GM21576 (cell line): ENCODE data around the gene CLEC3B.

ENCODE experiments used
- ATAC-seq: cut with Tn5 transposase; IDR thresholded peaks from one replicate; pipeline ENCODE4 v1.9.1; 2021; ENCODE audit warnings: mild to moderate bottlenecking, moderate library complexity; ENCODE audit not compliant: unreplicated experiment

Gene CLEC3B

DNA sequence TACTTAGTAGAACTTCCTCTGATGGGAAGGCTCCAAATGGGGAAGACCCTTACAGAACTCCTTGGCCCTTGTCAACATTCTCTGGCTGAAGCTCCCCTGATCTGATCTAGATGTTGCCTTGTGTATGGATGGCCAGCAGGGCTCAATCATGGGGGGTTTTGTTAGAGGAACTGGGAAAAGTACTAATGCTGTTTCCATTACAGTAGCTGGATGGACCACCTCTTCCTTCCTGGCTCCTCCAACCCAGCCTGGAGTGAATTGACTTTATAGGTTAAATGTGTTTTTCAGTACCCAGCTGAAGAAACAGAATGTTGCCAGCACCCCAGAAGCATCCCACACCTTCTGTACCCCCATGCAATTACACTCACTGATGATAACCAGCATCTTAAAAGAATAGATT lies 22.7 kb upstream of the CLEC3B start:
- ATAC-seq = no peak

DNA sequence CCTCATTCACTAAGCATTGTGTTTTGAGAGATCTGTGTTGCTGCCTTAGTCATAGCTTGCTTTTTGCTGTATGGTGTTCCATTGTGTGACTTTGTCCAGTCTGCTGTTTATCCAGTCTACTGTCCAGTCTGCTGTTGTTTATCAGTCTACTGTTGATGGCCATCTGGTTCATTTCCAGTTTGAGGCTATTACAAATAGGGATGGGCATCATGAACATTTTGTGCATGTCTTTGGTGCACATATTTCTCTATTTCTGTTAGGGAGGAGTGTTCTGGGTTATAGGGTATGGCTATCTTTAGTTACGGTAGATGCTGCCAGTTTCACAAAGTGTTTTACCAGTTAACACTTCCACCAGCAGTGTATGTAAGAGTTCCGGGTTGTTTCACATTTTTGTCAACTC lies 22.2 kb upstream of the CLEC3B start:
- no peak for ATAC-seq

DNA sequence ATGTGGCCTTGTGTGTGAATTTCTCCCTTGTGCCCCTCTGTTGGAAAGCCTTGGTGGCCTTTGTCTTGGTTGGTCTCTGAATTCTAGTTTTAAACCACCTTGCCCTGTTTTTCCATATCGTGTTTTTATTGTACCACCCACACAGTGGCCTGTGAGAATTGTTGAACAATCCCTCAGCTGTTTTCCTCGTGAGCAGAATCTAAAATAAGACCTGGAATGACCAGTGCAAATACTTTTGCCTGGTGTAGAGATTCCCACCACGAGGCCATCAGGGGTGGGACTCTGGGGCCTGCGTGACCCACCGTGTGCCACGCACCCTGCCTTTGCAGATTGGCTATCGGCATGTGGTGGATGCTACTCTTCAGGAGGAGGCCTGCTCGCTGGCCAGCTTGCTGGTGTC lies 19.0 kb upstream of the CLEC3B start:
- no peak for ATAC-seq

DNA sequence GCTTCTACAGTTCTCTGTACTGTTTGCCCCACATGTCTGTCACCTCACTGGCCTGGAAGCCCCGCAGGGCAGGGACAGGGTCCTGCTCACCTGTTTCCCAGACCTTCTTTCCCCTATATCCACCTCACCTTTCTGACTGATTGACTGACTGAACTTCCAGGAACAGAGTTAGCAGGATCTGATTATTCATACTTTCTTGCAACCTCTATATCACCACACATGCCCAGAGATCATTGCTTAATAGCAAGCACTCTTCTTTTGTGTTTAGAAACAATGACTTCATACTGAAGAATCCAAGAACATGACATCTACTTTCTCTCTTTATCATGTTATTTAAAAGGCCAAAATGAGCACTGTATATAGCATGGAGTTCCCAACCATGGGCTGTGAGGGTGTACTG lies 18.0 kb upstream of the CLEC3B start:
- no peak for ATAC-seq

DNA sequence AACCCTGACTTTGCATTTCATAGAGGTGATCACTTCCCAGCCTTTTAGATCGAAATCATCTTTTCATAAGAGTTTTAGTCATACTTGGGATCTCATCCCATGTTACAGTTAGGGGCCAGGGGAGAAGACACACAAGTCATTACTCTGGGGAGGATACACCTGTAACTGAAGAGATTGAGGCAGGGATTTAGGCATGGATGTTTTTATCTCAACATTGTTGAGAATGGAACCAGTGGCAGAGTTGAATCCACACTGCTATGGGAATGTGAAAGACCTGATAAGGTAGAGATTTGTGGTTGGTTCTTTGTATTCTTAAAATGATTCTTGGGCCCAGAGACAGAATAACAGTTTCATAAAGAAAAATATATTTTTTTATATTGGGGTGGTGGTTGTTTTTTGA lies 16.2 kb upstream of the CLEC3B start:
- ATAC-seq = no peak

DNA sequence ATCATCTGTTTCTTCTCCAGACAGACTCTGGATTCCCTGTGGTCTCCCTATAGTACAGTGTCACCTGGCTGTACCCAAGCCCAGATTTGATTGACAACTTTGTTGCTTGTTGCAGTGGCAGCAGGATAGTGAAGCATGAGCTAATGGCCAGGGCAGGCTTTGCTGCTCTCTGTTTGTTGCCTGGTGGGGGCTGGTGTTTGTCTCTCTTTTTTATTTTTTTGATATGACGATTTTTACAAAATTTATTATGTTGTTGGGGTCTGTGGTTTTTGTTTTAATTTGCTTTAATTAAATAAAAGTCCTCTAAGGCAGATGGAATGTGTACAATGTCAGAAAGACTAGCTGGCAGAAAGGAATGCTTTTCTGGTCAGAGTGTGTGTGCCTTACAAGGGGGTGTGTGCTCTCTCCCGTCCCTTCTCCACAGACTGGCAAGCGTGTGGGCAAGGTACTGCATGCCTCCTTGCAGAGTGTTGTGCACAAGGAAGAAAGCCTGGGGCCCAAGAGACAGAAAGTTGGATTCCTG lies 15.2 kb upstream of the CLEC3B start:
- ATAC-seq = no peak

DNA sequence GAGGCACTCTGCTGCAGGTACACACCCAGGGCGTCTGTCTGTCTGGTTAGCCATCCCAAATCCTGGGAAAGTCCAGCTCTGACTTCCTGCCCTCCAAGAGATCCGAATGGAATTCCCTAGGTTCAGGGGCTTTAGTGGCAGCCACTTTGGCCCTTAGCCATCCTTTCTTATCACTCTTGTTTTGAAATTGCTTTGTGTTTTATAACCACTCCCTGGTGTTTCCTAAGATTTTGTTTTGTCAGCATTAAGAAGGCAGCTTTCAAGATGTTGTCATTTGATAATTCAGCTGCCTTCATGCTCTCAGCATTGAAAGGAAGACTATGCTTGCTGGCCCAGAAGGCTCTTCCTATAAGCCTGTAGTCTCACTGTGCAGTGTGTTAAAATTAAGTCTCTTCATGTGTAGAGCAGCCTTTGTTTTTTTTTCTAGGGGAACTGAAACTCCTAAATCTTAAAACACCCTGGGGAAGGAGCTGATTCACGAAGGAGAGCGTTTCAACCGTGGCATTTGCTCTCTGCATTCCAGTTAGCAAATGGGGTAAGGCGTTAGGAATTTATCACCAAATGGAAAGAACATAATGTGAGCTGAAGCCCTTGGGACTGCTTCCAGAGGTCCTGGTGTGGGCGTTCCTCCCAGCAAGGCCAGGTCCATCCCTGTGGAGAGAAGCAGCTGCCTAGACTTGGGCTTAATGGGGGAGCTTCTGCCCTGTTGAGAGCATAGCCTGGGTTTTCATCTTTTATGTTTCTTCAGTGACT lies 14.2 kb upstream of the CLEC3B start:
- peak; percentile 46 for ATAC-seq

DNA sequence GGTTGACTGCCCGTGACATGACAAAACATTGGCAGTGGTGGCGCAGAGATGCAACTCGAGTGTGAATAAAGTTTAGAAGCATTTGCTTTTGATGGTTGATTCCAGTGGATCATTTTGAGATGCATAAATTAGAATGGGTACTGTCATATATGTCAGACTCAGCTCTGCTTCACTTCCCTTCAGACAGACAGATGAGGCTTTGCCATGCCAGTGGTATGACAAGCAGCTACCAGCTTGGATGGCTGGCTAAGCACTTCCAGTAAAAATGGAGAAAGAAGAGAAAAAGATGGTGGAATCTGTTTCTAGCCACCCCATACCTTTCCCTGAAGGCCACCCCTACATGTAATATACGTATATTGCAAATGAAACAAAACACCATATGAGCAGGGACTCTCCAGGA lies 13.5 kb upstream of the CLEC3B start:
- ATAC-seq = no peak

DNA sequence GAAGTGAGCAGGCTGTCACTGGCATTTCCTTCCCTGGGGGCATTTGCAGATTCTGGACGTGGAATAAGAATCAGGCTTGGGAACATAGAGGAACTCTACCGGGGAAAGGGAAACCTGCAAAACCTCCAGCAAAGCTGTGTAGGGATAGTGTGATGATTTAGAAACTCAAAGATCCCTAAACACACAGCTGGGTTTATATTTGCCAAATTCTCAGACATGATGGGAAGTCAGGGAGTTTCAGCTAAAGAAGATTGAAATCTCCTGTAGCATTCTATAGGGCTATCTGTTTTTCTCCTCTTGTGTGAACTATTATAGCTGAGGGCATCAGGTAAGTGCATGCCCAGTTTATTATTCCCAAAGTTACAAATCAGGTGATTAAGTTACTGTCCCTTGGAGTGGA lies 9.2 kb upstream of the CLEC3B start:
- no peak for ATAC-seq

DNA sequence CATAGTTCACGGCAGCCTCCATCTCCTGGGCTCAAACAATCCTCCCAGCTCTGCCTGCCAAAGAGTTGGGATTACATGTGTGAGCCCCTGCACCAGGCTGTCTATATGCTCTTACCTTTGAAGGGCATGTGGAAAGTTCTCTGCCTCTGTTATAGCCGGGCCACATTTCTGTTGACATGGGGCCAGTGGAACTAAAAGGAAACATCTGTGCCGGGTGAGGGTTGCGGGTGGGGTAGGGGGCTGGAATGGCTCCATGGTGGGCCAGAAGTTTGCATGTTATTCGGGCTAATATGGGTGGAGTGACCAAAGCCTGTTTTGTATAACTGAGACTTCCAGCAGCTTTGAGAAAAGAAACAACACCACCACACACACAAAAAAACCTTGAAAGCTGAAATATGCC lies 8.3 kb upstream of the CLEC3B start:
- no peak for ATAC-seq

DNA sequence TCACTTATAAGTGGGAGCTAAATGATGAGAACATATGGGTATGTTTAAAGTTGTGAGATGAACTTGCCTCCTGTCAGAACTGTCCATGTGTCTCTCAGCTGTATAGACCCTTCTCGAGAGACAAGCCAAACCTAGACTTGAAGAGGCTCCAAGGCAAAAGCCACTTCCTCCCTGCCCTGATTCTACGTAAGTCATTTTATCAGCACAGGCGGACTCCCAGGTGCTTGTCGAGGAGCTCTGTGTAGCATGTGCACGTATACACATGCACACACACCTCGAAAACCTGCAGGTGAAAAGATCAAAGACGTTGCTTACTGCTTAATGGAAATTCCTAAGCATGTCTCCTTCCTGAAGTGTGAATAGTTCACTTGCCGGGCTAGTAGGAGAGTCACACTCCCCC lies 5.6 kb upstream of the CLEC3B start:
- ATAC-seq = no peak

DNA sequence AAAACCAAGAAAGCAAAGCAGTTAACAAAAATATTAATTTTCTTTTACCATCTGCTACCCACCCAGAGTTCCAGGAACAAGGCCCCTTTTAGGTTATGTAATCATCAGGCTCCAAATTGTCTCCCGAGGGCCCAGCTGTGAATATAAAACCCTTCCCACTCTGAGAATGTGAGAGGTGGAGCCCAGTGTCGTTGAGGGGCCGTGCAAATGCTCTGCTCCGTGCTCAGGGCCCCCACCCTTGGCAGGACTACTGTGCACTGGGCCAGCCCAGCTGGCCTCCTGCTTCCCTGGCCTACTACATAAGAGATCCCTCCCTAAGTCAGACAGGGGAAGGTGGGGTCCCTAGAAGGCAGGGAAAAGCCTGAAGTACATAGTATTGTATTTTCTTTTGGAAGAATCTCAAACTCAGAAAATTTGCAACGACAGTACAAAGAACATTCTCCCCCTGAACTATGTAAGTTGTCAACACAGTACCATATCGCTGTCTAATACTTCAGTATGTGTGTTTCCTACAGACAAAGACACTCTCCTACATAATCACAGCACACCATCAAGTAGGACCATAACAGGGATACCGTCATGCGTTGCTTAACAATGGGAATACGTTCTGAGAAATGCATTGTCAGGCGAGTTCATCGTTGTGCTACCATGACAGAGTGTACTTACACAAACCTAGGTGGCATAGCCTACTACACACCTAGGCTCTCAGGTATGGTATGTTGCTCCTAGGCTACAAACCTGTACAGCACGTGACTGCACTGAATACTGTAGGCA lies 4.4 kb upstream of the CLEC3B start:
- ATAC-seq = no peak

DNA sequence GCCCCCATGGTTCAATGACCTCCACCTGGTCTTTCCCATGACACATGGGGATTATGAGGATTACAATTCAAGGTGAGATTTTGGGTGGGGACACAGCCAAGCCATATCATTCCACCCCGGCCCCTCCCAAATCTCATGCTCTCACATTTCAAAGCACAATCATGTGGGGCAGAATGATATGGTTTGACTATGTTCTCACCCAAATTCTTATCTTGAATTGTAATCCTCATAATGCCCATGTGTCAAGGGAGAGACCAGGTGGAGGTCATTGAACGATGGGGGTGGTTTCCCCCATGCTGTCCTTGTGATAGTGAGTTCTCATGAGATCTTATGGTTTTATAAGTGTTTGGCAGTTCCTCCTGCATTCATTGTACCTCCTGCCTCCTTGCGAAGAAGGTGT lies 2.4 kb upstream of the CLEC3B start:
- no peak for ATAC-seq

DNA sequence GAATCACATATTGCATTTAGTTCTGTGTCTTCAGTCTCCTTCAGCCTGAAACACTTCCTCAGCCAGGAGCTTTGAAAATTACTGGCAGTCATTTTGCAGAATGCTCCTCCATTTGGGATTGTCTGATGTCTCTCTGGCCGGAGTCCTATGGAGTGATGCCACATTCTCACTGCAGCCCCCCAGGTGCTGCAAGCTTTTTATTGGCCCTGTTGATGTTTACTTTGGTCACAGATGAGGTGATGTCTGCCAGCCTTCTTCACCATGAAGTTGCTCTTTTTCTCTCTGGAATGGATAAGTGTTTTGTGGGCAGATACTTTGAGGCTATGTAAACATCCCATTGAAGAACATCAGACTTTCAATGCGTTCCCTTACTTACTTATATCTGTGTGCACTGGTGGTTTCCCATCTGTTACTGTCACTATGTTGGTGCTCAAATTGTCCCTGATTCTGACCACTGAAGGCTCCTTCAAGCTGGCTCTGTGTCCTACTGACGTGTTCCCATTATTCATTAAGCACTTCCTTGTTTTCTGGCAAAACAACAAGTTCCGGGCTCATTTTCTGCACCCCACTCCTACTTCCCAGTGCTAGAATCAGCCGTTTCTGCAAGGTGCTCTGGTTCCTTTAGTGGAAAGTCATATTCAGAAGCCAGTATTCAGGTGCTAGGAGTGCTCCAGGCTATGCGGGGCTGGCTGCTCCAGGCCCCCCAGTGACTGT lies 1.4 kb upstream of the CLEC3B start:
- no peak for ATAC-seq

DNA sequence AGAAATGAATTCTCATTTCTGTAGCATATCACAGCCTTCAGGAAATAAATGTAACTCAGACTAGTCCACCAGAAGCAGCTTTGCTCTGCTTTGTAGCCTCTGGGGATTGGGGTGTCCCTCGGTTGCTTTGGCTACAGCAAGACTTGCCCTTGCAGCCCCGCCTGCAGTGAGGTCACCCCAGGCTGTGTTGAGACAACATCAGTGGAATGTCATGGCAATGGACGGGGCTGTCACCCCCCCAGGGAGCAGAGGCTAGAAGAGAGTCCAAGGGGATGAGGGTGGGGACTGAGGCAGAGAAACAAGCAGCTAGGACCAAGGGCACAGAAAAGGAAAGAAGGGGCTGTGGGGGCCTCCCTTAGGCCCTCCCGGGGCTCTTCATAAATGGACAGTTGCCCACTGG lies 854 bp downstream of the CLEC3B start:
- ATAC-seq = no peak

DNA sequence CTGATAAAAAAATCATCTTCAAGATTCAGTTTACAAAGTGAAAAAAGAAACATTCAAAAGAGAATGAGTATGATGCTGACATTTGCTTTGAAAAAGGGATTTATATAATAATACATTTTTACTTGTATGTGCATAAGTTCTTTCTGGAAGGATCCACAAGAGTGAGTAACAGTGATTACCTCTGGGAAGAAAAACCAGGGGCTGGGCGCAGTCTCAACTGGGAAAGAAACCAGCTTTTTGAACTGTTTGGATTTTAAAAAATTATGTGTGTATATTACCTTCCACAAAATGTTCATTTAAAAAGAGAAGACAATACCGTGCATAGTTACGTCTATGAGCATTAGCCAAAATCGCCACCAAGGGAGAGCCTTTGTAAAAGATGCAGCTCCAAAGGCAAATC lies 1.3 kb downstream of the CLEC3B start:
- ATAC-seq = no peak

DNA sequence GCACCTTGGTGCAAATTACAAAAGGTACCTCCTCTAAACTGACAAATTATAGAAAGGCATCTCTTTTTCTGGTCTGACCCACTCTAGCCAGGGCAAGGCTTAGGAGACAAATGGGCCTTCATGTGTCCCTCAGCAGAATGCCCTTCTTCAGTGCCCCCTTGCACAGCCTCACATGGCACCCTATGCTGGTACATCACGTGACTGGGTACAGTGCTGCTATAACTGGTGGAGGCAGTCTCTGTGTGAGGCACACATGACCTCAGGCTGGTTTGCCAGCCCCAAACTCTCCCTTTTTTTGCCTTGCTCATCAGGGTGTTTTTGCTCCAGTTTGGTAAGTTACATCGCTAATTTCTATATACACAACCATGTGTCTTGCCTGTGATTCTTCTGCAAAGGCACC lies 3.1 kb downstream of the CLEC3B start:
- no peak for ATAC-seq

DNA sequence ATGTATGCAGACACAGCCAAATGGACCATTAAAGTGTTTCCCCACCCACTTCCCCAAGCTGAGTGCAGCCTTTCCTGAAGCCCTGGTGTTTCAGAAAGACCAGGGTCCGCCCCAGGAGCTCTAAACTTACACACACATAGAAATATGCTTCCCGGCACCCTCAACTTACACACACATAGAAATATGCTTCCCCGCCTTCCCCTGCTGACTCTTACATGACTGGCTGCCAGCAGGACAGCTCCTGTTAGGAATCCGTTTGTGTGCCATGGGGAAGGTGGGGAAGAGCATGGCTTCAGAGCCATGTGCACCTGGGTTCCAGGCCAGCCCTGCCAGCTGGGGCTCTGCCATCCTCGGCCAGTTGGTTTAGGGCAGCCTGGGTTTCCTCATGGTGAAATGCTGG lies 3.6 kb downstream of the CLEC3B start:
- no peak for ATAC-seq

DNA sequence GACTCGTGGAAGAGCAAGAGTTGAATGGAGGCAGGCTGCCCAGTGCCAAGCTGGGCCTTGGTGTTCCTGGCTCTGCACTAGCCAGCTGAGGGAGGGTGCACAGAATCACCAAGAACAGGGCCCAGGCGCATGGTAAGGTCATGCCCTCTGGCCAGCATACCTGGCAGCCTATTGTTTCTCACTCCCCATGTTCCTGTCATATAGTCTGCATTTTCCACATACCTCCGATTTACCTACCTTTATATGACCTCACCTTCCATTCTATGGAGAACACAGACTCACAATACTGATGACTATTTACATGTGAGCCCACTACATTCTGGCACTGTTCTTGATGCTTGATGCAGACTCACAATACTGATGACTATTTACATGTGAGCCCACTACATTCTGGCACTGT lies 5.4 kb downstream of the CLEC3B start:
- no peak for ATAC-seq

DNA sequence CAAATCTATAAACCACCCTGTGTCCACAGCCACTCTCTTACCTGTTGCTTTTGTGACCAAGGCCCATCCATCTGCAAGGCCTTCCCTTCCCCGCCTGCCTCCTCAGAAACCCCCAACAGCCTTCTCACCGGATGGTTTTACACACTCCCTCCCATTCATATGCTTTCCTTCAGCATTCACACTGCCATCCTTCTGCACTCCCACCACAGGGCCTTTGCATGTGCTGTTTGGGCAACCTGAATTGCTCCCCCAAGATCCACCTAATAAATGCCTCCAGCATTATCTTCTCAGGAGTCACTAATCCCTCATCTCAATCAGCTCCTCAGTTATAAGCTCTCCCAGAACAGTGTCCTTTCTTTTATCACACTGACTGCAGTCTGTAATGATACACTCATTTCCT lies 6.0 kb downstream of the CLEC3B start:
- no peak for ATAC-seq

DNA sequence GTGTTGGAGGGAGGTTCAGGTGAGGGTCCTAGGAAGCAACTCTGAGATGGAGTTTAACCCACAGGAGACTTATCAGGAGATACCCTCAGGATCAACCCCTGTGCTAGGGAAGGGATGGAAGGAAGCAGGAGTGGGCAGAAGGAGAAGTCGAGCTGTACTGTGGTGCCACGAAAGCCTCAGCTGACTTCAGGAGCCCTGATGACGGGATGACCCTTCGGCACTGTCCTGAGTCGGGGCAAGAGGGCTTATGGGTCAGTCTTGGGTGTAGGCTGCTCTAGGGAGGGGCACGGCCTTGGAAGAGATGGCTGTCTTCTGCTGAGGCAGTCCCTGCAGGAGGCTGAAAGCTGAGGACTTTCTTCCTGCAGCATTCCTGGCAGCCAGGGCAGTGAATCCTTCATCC lies 7.7 kb downstream of the CLEC3B start:
- ATAC-seq = no peak
